H54 (cell line): Measurements from ENCODE around the gene SLC26A1.

ENCODE experiments used
- DNase-seq: peaks from one replicate; pipeline ENCODE4 v3.0.0; 2011; ENCODE audit warnings: low spot score, mixed read lengths; ENCODE audit not compliant: insufficient read length
- FAIRE-seq: peaks from 3 replicates; lab custom pipeline; 2011; peaks lifted over from hg19 to GRCh38; lab: Jason Lieb, UNC
- POLR2A ChIP-seq: IDR thresholded peaks from 2 replicates; pipeline ENCODE4 v1.6.1; 2011; ENCODE audit warnings: low read depth, mild to moderate bottlenecking, low read length

The SLC26A1 gene

DNA sequence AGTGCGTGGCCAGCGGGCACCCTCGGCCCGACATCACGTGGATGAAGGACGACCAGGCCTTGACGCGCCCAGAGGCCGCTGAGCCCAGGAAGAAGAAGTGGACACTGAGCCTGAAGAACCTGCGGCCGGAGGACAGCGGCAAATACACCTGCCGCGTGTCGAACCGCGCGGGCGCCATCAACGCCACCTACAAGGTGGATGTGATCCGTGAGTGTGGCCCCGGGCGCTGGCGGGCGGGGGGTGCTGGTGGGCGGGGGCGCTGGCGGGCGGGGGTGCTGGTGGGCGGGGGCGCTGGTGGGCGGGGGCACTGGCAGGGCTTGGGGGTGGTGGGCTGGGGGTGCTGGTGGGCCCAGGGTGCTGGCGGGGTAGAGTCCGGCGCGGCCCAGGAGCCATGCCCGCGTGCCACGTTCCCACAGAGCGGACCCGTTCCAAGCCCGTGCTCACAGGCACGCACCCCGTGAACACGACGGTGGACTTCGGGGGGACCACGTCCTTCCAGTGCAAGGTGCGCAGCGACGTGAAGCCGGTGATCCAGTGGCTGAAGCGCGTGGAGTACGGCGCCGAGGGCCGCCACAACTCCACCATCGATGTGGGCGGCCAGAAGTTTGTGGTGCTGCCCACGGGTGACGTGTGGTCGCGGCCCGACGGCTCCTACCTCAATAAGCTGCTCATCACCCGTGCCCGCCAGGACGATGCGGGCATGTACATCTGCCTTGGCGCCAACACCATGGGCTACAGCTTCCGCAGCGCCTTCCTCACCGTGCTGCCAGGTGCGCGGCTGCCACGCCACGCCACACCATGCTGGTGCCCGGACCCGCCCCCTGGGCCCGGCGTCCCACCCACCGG, 30.9 kb upstream of the SLC26A1 start:
- FAIRE-seq (no peak), DNase-seq (no peak)
- no peak for TF ChIP-seq POLR2A

DNA sequence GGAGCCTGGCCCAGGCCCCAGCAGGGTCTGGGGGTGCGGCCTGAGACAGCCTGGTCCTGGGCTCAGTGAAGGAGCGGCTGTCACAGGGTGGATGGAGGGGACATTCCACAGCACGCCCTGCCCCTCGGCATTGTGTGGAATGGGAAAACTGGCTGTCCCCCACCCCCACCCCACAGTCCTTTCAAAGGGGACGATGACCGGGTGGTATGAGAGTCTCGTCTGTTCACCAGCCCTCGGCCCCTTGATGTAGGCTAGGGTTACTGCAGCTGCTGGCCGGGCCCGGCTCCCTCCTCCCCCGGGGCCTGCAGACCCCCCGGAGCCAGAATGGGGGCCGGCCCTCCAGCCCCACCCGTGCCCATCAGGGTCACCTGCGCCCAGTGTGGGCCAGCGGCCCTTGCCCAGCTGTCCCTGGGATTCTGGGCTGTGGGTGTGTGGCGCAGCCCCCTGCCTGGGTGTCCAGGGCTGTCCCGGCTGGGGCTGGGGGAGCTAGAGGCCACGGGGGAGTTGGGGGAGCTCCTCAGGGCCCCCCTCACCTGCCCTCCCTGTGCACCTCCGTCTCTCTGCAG, 30.0 kb upstream of the SLC26A1 start:
- FAIRE-seq (no peak), DNase-seq (no peak)
- TF ChIP-seq POLR2A = no peak

DNA sequence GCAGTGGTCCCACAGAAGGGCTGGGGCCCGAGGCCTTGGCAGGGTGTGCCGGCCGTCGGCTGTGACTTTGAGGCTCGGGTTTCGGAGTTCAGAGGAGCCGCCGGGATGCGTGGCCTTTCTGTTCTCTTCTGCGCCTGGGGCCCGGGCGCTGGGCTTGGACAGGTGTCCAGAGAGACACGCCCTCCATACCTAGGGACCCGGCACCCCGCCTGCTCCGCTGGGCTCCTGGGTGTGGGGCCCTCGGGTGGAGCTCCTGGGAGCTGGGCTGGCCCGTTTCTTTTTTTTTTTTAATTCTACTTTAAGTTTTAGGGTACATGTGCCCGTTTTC, 29.5 kb upstream of the SLC26A1 start:
- no peak for TF ChIP-seq POLR2A
- FAIRE-seq (no peak), DNase-seq (no peak)

DNA sequence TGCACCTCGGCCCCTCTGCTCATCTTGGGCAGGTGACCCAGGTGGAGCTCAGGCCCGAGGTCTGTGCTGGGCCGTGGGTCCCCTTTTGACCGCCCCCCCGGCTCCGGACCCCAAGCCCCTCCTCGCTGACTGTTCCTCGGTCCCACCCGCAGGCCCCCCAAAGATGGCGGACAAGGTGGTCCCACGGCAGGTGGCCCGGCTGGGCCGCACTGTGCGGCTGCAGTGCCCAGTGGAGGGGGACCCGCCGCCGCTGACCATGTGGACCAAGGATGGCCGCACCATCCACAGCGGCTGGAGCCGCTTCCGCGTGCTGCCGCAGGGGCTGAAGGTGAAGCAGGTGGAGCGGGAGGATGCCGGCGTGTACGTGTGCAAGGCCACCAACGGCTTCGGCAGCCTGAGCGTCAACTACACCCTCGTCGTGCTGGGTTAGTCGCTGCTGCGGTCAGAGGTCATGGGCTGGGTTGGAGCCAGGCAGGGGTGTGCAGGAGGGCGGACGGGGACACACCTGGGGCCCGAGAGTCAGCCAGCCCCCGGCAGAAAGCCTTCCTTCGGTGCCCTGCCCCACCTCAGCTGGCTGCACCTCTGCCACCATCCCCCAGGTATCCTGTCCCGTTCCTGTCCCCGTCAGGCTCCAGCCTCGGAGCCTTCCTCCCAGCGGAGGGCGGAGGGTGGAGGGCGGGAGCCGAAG, 29.0 kb upstream of the SLC26A1 start:
- DNase-seq (no peak), FAIRE-seq (no peak)
- TF ChIP-seq POLR2A = no peak

DNA sequence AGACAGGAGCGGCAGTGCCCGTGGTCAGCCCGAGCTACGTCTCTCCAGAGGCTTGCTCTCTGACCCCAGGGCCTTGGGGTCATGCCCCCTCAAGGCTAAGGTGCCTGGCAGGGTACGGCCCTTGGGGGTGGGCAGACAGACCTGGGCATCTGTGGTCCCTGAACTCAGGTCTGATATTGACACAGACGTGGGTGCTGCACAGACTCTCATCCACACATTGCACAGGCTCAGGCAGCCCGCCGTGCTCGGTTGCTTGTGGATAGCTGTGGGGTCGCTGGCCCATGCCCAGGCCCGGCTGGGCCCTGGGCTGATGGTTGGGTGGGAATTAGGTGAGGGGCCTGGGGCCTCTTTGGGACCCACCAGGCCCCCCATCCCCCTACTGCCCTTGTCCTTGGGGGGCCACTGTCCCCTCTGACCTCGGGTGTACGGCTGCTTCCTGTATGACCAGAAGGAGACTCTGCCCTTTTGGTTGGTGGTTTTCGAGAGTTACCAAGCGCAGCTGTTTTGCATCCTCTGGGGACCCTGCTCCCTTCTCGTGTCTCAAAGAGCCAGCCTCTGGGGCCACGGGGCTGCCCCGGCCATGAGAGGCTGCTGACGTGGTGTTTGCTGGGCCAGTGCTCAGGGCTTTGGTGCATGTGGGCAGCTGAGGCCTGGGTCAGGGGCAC, 28.3 kb upstream of the SLC26A1 start:
- FAIRE-seq (no peak), DNase-seq (no peak)
- no peak for TF ChIP-seq POLR2A

DNA sequence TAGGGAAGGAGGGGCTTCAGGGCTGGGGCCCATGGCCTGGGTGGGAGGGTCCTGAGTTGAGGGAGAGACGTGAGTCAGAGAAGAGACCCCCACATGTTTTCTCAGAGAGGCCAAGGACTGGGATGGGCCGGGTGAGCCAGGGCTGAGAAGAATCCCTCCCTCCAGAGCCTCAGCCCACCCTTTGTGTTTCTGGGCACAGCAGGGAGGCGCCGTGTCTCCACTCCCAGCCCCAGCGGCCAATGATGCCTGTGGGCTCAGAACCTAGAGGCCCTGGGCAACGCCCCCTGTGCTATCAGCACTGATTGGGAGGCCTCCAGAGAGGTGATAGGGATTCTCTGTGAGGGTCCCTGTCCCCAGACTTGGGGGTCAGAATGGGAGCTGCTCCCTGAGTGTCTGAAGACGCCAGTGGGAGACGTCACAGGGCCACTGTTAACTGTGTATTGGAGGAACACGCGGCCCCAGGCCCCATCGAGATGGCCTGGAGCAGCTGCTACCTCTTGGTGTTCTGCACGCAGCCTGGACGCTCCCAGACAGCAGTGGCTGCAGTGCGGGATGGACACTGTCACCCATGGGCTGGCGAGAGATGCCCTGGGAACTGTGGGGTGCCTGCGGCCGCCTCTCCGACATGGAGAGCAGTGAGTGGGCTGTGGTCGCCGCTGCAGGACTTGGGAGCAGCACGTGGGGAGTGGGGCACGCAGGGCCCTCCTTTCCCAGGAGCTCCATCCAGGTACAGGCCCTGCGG, 26.7 kb upstream of the SLC26A1 start:
- FAIRE-seq = no peak
- TF ChIP-seq POLR2A = no peak
- DNase-seq = no peak

DNA sequence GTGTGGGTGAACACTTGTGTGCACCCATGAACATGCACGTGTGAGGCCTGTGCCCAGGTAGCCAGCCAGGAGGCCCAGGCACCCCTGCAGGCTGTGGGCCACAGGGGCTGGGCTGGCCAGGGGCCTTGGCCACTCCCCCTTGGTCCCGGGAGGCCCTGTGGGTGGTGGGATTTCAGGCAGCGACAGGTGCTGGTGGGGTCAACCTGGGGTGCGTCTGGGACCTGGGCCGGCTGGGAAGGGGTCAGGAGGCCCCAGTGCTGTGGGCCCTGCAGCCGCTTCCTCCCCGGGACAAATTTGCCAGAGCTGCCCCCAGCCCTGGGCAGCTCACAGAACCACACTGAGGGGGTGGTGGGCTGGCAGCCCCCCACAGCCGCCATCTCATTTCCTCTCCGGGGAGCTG, 26.1 kb upstream of the SLC26A1 start:
- FAIRE-seq = no peak
- no peak for TF ChIP-seq POLR2A

DNA sequence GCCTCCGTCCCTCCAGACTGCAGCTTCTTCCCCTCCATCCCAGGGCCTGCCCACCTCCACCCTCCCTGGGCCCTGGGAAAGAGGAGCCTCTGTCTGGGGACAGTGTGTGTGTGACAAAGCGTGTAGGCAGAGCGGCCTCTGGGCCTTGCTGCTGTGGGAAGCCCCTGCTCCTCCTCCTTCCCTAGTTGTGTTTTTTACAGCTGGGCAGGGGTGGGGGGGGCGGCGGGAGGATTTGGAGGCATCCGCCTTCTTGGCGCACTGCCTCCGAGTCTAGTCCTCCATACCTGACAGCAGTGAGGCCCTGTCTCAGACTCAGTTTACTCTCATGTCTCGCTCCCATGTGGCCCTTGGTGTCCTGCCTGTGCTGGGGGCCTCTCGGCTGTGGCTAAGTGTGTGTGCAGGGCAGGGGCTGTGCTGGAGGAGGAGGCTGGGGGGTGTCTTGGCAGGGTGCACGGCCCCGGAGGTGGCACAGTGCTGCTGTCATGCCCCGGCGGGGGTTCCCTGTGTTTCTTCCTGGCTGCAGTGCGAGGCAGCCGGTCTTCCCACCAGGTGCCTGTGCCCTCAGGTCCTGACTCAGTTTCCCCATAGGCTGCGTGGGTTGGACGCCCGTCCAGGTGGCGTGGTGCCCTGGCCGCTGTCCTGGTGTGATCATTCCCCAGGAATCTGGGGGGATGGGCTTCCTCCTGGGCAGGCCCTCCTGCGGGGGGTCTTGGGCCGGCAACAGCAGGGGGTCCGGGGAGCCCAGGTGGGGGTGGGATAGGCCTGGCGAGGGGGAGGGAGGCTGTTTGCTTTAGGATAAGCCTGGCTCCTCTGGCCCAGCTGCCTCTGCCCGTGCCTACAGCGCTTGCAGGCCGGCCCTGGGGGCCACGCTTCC, 25.2 kb upstream of the SLC26A1 start:
- DNase-seq = no peak
- no peak for FAIRE-seq
- TF ChIP-seq POLR2A = no peak

More for the DNA sequence above, 26.1 kb upstream of the SLC26A1 start:
- no peak for DNase-seq

DNA sequence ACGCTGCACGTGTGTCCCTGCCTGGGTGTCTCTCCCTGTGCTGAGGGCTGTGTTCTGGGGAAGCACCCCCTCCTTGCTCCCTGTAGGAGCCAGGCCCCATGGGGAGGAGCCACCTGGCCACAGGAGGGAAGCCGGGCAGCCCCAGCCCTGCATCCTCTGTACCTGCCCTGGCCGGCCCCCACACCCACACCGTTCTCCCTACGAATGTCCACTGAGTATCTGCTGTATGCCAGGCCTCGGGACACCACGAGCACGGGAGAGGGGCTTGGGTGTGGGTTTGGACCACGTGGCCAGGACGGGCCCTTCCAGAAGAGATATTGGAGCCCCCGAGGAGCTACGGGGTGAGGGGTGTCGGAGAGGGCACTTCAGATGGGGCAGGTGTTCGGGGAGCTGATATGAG, 24.5 kb upstream of the SLC26A1 start:
- DNase-seq = no peak
- no peak for FAIRE-seq
- no peak for TF ChIP-seq POLR2A

DNA sequence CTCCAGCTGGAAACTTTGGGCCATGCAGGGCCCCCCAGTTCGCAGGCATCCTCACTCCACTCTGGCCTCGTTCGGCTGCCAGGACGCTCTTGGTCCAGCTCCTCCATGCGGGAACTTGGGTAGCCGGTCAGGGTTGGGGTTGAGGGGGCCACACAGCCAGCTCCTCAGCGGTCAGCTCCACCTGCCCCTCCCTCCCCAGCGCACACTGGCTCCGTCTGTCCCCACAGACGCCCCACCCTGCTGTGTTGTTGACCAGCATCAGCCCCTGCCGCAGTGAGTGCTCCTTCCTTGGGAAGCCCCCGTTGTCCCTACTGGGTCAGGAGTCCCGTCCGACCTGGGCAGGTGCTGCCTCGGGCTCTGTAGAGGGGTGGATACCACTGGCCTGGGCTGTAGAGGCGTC, 24.0 kb upstream of the SLC26A1 start:
- no peak for DNase-seq
- TF ChIP-seq POLR2A = no peak
- no peak for FAIRE-seq

DNA sequence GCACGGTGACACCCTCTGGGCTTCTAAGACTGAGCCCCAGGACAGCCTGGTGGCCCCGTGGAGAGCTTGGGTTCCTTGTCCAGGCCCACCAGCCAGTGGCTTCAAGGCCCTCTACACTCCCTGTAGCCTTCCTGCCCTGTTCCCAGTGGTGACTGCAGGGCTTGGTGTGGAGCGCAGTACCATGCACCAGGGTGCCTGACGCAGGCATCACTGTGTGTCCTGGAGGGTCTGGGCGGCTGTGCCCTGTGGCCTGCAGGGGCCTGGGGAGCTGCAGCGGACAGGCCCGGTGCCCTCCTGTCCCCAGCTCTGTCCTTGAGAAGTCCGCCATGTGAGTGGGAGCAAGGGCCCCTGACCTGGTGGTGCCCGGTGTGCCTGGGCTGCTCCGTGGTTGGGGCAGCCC, 22.5 kb upstream of the SLC26A1 start:
- DNase-seq (no peak), FAIRE-seq (no peak)
- no peak for TF ChIP-seq POLR2A

DNA sequence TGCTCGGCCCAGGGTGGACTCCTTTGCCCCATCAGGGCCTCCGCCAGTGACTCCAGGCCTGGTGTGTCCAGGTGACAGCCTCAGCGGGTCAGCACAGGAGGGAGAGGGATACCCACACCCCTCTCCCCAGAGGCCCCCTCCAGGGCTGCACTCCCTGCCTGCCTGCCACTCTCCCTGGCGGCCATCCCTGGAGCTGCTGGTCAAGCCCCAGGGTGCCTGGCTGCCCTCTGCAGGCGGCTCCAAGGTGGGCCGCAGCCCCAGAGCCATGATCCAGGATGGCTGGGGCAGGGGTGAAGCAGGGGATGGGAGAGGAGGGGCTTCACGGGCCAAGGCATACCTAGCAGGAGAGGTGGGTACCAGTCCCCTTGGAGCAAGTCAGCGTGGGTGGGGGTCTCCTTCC, 22.0 kb upstream of the SLC26A1 start:
- DNase-seq (no peak), FAIRE-seq (no peak)
- no peak for TF ChIP-seq POLR2A
